ENCODE data around the gene PRKD2. TPM values are rescaled to one million over a fixed set of nuclear protein-coding genes. Genes with fewer than 3 reads are reported as not detected.

Gene PRKD2
- total and polyA plus RNA-seq, 2 experiments from 2014 or later: 53.8 to 68.0 TPM

GRCh38 chr19:46633130-46633529 lies 83.8 kb downstream of the PRKD2 start:
- Histone ChIP-seq H3K36me3 (ENCODE audit: insufficient read depth) (no peaks in the 10 kb centered on the region), H3K4me3 (no peak overlapping the region), H3F3A (replicated peaks; ENCODE audit: low read depth) (0 out of 2 replicates have a peak, but pooled peaks cover 2% of the 10 kb centered on the region), H3K79me2 (replicated peaks; ENCODE audit: insufficient read depth) (no peaks in the 10 kb centered on the region), H4K20me1 (replicated peaks; ENCODE audit: insufficient read depth) (no peaks in the 10 kb centered on the region; the same call in 1 of the 2 replicates), H3K27ac (ENCODE audit: low read depth) (no peak overlapping the region), H3K9me2 (ENCODE audit: insufficient read depth) (no peaks in the 10 kb centered on the region), H2AFZ (no peak overlapping the region), H3K4me2 (no peak overlapping the region), H3K4me1 (ENCODE audit: insufficient read depth) (peaks cover 27% of the 10 kb centered on the region), H3K27me3 (ENCODE audit: insufficient read depth) (peaks cover 53% of the 10 kb centered on the region)
- Mint-ChIP-seq H3K27ac (no peak overlapping the region), H3K4me1 (peaks cover 23% of the 10 kb centered on the region), H3K4me3 (peak overlapping the region; percentile 65; the same call in 2 of the 3 replicates), H3K27me3 (ENCODE audit: insufficient read depth, low read depth, poor library complexity) (peaks cover 37% of the 10 kb centered on the region), H3K36me3 (ENCODE audit: low read depth) (no peaks in the 10 kb centered on the region), H3K9me3 (no peaks in the 10 kb centered on the region)
- TF ChIP-seq NANOG (IDR thresholded peaks at IDR 0.05; ENCODE audit: borderline replicate concordance): no peak
- no peak for TF ChIP-seq EZH2 (IDR thresholded peaks at IDR 0.05; ENCODE audit: low read depth, unreplicated experiment)
- no peak for TF ChIP-seq POLR2AphosphoS5 (IDR thresholded peaks at IDR 0.05; ENCODE audit: low read depth)
- TF ChIP-seq ZNF114 (CRISPR knock-in tag; IDR thresholded peaks at IDR 0.05): no peak
- TF ChIP-seq ZNF331 (CRISPR knock-in tag; IDR thresholded peaks at IDR 0.05; ENCODE audit: low read depth): no peak
- TF ChIP-seq ZNF462 (CRISPR knock-in tag; IDR thresholded peaks at IDR 0.05): no peak
- TF ChIP-seq ETS1 (IDR thresholded peaks at IDR 0.05): no peak
- no peak for TF ChIP-seq CREB1 (CRISPR knock-in tag; IDR thresholded peaks at IDR 0.05; ENCODE audit: low read depth)
- TF ChIP-seq STAT1 (IDR thresholded peaks at IDR 0.05; ENCODE audit: unreplicated experiment): no peak
- TF ChIP-seq CTCF (conservative IDR thresholded peaks at IDR 0.05; ENCODE audit: low read depth in 2 of 2): no peak
- TF ChIP-seq EZH2phosphoT487 (IDR thresholded peaks at IDR 0.05; ENCODE audit: unreplicated experiment): no peak
- TF ChIP-seq JUNB (IDR thresholded peaks at IDR 0.05; ENCODE audit: unreplicated experiment): no peak
- TF ChIP-seq, protein P1, sequence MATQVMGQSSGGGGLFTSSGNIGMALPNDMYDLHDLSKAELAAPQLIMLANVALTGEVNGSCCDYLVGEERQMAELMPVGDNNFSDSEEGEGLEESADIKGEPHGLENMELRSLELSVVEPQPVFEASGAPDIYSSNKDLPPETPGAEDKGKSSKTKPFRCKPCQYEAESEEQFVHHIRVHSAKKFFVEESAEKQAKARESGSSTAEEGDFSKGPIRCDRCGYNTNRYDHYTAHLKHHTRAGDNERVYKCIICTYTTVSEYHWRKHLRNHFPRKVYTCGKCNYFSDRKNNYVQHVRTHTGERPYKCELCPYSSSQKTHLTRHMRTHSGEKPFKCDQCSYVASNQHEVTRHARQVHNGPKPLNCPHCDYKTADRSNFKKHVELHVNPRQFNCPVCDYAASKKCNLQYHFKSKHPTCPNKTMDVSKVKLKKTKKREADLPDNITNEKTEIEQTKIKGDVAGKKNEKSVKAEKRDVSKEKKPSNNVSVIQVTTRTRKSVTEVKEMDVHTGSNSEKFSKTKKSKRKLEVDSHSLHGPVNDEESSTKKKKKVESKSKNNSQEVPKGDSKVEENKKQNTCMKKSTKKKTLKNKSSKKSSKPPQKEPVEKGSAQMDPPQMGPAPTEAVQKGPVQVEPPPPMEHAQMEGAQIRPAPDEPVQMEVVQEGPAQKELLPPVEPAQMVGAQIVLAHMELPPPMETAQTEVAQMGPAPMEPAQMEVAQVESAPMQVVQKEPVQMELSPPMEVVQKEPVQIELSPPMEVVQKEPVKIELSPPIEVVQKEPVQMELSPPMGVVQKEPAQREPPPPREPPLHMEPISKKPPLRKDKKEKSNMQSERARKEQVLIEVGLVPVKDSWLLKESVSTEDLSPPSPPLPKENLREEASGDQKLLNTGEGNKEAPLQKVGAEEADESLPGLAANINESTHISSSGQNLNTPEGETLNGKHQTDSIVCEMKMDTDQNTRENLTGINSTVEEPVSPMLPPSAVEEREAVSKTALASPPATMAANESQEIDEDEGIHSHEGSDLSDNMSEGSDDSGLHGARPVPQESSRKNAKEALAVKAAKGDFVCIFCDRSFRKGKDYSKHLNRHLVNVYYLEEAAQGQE (IDR thresholded peaks at IDR 0.05; ENCODE audit: unreplicated experiment): no peak
- ATAC-seq (no peak), DNase-seq (ENCODE audit: low spot score) (no peak)
